Endothelial cell of umbilical vein (primary cell): ENCODE measurements around the gene SIAE.

Source experiments
- EZH2 ChIP-seq: IDR thresholded peaks from 2 replicates; pipeline ENCODE4 v1.6.1; 2012; ENCODE audit warnings: borderline replicate concordance, low read depth, mild to moderate bottlenecking, moderate library complexity, low read length, inconsistent platforms; ENCODE audit not compliant: severe bottlenecking
- POLR2AphosphoS5 ChIP-seq: IDR thresholded peaks from 2 replicates; pipeline ENCODE4 v1.6.1; 2012; ENCODE audit warnings: low read depth, mild to moderate bottlenecking, control low read depth, low read length, moderate library complexity; ENCODE audit not compliant: insufficient read depth
- TF ChIP-seq, protein P1 (sequence below), 2 donors: IDR thresholded peaks; 1 replicate in 1 of 2; 2 replicates in 1 of 2; pipeline ENCODE4 v1.5.1; 2011; ENCODE audit warnings: low read length in 2 of 2, mild to moderate bottlenecking in 2 of 2, moderate library complexity in 2 of 2, control low read depth in 1 of 2, inconsistent platforms in 1 of 2, low read depth in 1 of 2; ENCODE audit not compliant: insufficient read depth in 1 of 2; ENCODE audit errors: extremely low read depth in 1 of 2

DNA sequence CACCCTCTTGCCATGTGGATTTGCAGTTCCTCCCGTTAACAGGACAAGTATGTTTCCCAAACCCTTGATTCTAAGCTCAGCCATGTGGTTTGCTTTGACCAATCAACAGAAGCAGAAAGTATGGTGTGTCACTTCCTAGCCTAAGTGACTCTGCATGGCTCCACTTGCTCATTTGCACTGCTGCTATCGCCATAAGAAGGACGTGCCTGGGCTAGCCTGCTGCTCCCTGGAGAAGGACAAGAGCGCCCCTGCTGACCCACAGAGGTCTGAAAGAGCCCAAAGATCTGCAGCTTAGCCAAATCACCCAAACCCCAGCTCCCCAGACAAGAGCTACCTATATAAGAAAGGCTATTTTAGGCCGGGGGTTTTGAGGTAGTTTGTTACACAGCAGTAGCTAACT lies 32.9 kb downstream of the SIAE start:
- TF ChIP-seq, protein P1, sequence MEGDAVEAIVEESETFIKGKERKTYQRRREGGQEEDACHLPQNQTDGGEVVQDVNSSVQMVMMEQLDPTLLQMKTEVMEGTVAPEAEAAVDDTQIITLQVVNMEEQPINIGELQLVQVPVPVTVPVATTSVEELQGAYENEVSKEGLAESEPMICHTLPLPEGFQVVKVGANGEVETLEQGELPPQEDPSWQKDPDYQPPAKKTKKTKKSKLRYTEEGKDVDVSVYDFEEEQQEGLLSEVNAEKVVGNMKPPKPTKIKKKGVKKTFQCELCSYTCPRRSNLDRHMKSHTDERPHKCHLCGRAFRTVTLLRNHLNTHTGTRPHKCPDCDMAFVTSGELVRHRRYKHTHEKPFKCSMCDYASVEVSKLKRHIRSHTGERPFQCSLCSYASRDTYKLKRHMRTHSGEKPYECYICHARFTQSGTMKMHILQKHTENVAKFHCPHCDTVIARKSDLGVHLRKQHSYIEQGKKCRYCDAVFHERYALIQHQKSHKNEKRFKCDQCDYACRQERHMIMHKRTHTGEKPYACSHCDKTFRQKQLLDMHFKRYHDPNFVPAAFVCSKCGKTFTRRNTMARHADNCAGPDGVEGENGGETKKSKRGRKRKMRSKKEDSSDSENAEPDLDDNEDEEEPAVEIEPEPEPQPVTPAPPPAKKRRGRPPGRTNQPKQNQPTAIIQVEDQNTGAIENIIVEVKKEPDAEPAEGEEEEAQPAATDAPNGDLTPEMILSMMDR (IDR thresholded peaks at IDR 0.05; ENCODE audit: extremely low read depth in 1 of 2, insufficient read depth in 1 of 2, low read depth in 1 of 2, low read length in 2 of 2) = no peak
- no peak for TF ChIP-seq EZH2
- no peak for TF ChIP-seq POLR2AphosphoS5
